ENCODE measurements around the gene DIMT1.

GRCh38 chr5:62369039-62369438 is 34.7 kb downstream of the DIMT1 start:
- TF ChIP-seq POLR2A (IDR thresholded peaks at IDR 0.05), result no peak
- no peak for TF ChIP-seq CTCF (IDR thresholded peaks at IDR 0.05)

Measured in testis (tissue), 2 donors.